Ectodermal cell (in vitro differentiated cells): ENCODE data around the gene SEMA3E.
"Not testable (repeated sequence)": the region's sequence is repeated elsewhere in the genome, so short reads cannot be mapped to it uniquely, and the experiment has no call there.

ENCODE experiments used
- H3K27ac ChIP-seq: 2 replicates; pipeline ENCODE4 v1.7.0; 2013; ENCODE audit warnings: mild to moderate bottlenecking, low read depth, low read length; ENCODE audit not compliant: insufficient read depth, poor library complexity, severe bottlenecking
- H3K27me3 ChIP-seq: 2 replicates; pipeline ENCODE4 v1.7.0; 2013; ENCODE audit warnings: mild to moderate bottlenecking, low read length; ENCODE audit not compliant: insufficient read depth, control insufficient read depth, poor library complexity, severe bottlenecking
- H3K36me3 ChIP-seq: one replicate; pipeline ENCODE4 v1.7.0; 2013; ENCODE audit warnings: low read length; ENCODE audit not compliant: control insufficient read depth, insufficient read depth
- H3K4me1 ChIP-seq: one replicate; pipeline ENCODE4 v1.7.0; 2013; ENCODE audit warnings: low read length; ENCODE audit not compliant: control insufficient read depth, insufficient read depth
- H3K4me3 ChIP-seq: 2 replicates; pipeline ENCODE4 v1.7.0; 2013; ENCODE audit warnings: low read depth, low read length, control low read depth; ENCODE audit not compliant: insufficient read depth
- H3K9me3 ChIP-seq: 2 replicates; pipeline ENCODE4 v1.7.0; 2013; ENCODE audit warnings: mild to moderate bottlenecking, low read length, moderate library complexity; ENCODE audit not compliant: control insufficient read depth
- WGBS, 2 experiments: methylation state at CpG; one replicate each; pipeline ENCODE4 v1.1.7; 2013; ENCODE audit warnings: missing lambda C conversion rate in 2 of 2; 5-methylcytosine and 5-hydroxymethylcytosine counted together

Gene SEMA3E

GRCh38 chr7:83574616-83575015 is 74.3 kb downstream of the SEMA3E start:
- no peak overlapping the region for H3K4me3 ChIP-seq
- H3K4me1 ChIP-seq: no peaks in the 10 kb centered on the region
- no peak overlapping the region for H3K27ac ChIP-seq
- no peaks in the 10 kb centered on the region for H3K9me3 ChIP-seq
- no peaks in the 10 kb centered on the region for H3K27me3 ChIP-seq
- H3K36me3 ChIP-seq: no peaks in the 10 kb centered on the region
- WGBS, 2 experiments: 100% methylated on average over 1 of the region's 1 CpG

- Histone ChIP-seq H3K4me3 (no peak overlapping the region), H3K36me3 (no peaks in the 10 kb centered on the region), H3K27ac (no peak overlapping the region), H3K9me3 (no peaks in the 10 kb centered on the region), H3K4me1 (no peaks in the 10 kb centered on the region), H3K27me3 (no peaks in the 10 kb centered on the region)
- WGBS, 2 experiments: 85 to 95% methylated on average over 2 of the region's 2 CpGs
These were observed 86.0 kb downstream of the SEMA3E start for GRCh38 chr7:83562960-83563359.

GRCh38 chr7:83562289-83562688 is 86.7 kb downstream of the SEMA3E start:
- Histone ChIP-seq H3K4me1 (no peaks in the 10 kb centered on the region), H3K9me3 (no peaks in the 10 kb centered on the region), H3K36me3 (no peaks in the 10 kb centered on the region), H3K4me3 (no peak overlapping the region), H3K27ac (no peak overlapping the region), H3K27me3 (no peaks in the 10 kb centered on the region)
- 93 to 100% methylated on average over 1 of the region's 1 CpG for WGBS, 2 experiments

- Histone ChIP-seq H3K36me3 (no peaks in the 10 kb centered on the region), H3K9me3 (no peaks in the 10 kb centered on the region), H3K4me1 (peaks cover 3% of the 10 kb centered on the region), H3K27ac (no peak overlapping the region), H3K4me3 (no peak overlapping the region), H3K27me3 (no peaks in the 10 kb centered on the region)
- 100% methylated on average over 3 of the region's 3 CpGs; no CpG with 5 or more reads in 1 of the 2 experiments for WGBS, 2 experiments
These were observed 89.1 kb downstream of the SEMA3E start for GRCh38 chr7:83559887-83560286.

GRCh38 chr7:83552556-83552955 is 96.4 kb downstream of the SEMA3E start:
- not testable (repeated sequence) for H3K4me1 ChIP-seq, H3K27me3 ChIP-seq, H3K36me3 ChIP-seq, H3K4me3 ChIP-seq, H3K27ac ChIP-seq, H3K9me3 ChIP-seq
- 65 to 85% methylated on average over 3 of the region's 3 CpGs for WGBS, 2 experiments

GRCh38 chr7:83550100-83550499 is 98.8 kb downstream of the SEMA3E start:
- H3K9me3 ChIP-seq: no peaks in the 10 kb centered on the region
- 97% methylated on average over 3 to 4 of the region's 4 CpGs for WGBS, 2 experiments
- H3K36me3 ChIP-seq: no peaks in the 10 kb centered on the region
- no peaks in the 10 kb centered on the region for H3K27me3 ChIP-seq
- no peak overlapping the region for H3K4me3 ChIP-seq
- H3K4me1 ChIP-seq: no peaks in the 10 kb centered on the region
- H3K27ac ChIP-seq: no peak overlapping the region

- no peaks in the 10 kb centered on the region for H3K9me3 ChIP-seq
- WGBS, 2 experiments: 93% methylated on average over 1 of the region's 1 CpG; no CpG with 5 or more reads in 1 of the 2 experiments
- H3K4me1 ChIP-seq: no peaks in the 10 kb centered on the region
- no peaks in the 10 kb centered on the region for H3K27me3 ChIP-seq
- H3K27ac ChIP-seq: no peak overlapping the region
- no peak overlapping the region for H3K4me3 ChIP-seq
- H3K36me3 ChIP-seq: no peaks in the 10 kb centered on the region
These were observed 100.7 kb downstream of the SEMA3E start for GRCh38 chr7:83548250-83548649.

- Histone ChIP-seq H3K27me3 (no peaks in the 10 kb centered on the region), H3K4me3 (no peak overlapping the region), H3K36me3 (no peaks in the 10 kb centered on the region), H3K9me3 (no peaks in the 10 kb centered on the region), H3K27ac (no peak overlapping the region), H3K4me1 (no peaks in the 10 kb centered on the region)
- WGBS, 2 experiments: 100% methylated on average over 2 of the region's 2 CpGs; no CpG with 5 or more reads in 1 of the 2 experiments
These were observed 101.4 kb downstream of the SEMA3E start for GRCh38 chr7:83547526-83547925.

- Histone ChIP-seq H3K27me3 (no peaks in the 10 kb centered on the region), H3K36me3 (no peaks in the 10 kb centered on the region), H3K9me3 (no peaks in the 10 kb centered on the region), H3K27ac (no peak overlapping the region), H3K4me3 (no peak overlapping the region), H3K4me1 (no peaks in the 10 kb centered on the region)
- 79 to 92% methylated on average over 2 of the region's 2 CpGs for WGBS, 2 experiments
These were observed 102.4 kb downstream of the SEMA3E start for GRCh38 chr7:83546586-83546985.

GRCh38 chr7:83541187-83541960 is 107.6 kb downstream of the SEMA3E start:
- Histone ChIP-seq H3K4me3 (no peak overlapping the region), H3K27me3 (no peaks in the 10 kb centered on the region), H3K27ac (no peak overlapping the region), H3K4me1 (no peaks in the 10 kb centered on the region), H3K36me3 (no peaks in the 10 kb centered on the region), H3K9me3 (no peaks in the 10 kb centered on the region)
- WGBS, 2 experiments: 95 to 97% methylated on average over 7 of the region's 7 CpGs
